Skeletal muscle tissue (tissue), 4 donors: Measurements from ENCODE around the gene KCNIP3. TPM values are rescaled to one million over a fixed set of nuclear protein-coding genes. Genes with fewer than 3 reads are reported as not detected.

Experiments
- H3K27ac ChIP-seq: one replicate; pipeline ENCODE4 v1.7.0; 2013; ENCODE audit warnings: mild to moderate bottlenecking, low read depth, low read length, inconsistent platforms
- H3K27me3 ChIP-seq, 3 donors: one replicate each; pipeline ENCODE4 v1.7.0; 2013; ENCODE audit warnings: low read length in 3 of 3; ENCODE audit not compliant: control insufficient read depth in 3 of 3, insufficient read depth in 3 of 3
- H3K36me3 ChIP-seq, 3 donors: one replicate each; pipeline ENCODE4 v1.7.0; 2013; ENCODE audit warnings: low read length in 3 of 3; ENCODE audit not compliant: control insufficient read depth in 3 of 3, insufficient read depth in 3 of 3
- H3K4me1 ChIP-seq, 3 donors: one replicate each; pipeline ENCODE4 v1.7.0; 2013; ENCODE audit warnings: low read length in 3 of 3, mild to moderate bottlenecking in 3 of 3; ENCODE audit not compliant: control insufficient read depth in 3 of 3, insufficient read depth in 3 of 3
- H3K4me3 ChIP-seq, 3 donors: one replicate each; pipeline ENCODE4 v1.7.0; 2013; ENCODE audit warnings: low read length in 3 of 3
- H3K9ac ChIP-seq, 3 donors: one replicate each; pipeline ENCODE4 v1.7.0; 2013; ENCODE audit warnings: low read length in 3 of 3, mild to moderate bottlenecking in 3 of 3, moderate library complexity in 2 of 3, low read depth in 1 of 3
- H3K9me3 ChIP-seq, 3 donors: one replicate each; pipeline ENCODE4 v1.7.0; 2013; ENCODE audit warnings: low read length in 3 of 3; ENCODE audit not compliant: control insufficient read depth in 3 of 3
- total RNA-seq: library from RNA; depleted of rRNA; stranded (reverse); fragments of >200 nt; gene quantifications from one replicate; pipeline ENCODE4 v1.2.3, GENCODE V29; 2014
- donor health status: Osteomylitis.

The KCNIP3 gene
- total RNA-seq, 1 donor from 2014 or later: 2.1 TPM

DNA sequence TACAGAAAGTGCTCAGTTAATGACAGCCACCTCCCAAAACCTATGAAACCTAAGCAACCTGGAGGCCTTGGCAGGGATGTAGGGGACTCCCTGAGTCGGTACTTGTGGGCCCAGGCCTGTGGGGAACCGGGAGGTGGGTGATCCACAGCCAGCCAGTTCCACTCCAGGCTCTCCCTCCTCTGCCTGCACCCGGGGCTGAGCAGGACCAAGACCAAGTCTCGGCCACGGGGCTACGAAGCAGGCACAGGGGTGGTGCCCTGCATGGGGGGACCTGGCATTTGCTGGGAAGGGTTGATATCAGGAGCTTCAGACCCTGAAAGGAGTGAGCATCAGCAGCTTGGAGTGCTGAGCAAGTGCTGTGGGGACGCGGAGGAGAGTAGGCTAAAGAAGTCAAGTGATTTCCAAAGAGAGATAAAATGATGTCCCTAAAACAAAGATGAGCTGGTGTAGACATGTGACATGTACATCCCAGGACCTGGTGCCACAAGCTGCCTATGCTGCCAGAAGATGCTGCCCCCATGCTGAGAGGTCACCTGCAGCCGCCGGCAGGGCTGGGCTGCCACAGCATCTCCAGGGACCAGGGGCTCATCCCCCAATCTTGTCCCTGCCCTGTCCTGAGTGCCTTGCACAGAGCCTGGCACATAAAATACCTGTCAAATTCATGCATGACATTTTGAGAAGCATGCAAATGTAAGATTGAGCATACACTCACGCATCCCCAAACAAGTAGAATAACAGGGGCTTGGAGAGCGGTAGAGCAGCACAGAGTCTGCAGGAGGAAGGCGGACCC lies 21.5 kb downstream of the KCNIP3 start:
- Histone ChIP-seq H3K9ac (no peak overlapping the region), H3K27ac (no peak overlapping the region), H3K9me3 (no peaks in the 10 kb centered on the region), H3K36me3 (no peaks in the 10 kb centered on the region), H3K4me1 (no peaks in the 10 kb centered on the region), H3K27me3 (peaks cover 8 to 19% (median 16%) of the 10 kb centered on the region in 3 donors), H3K4me3 (no peak overlapping the region)

DNA sequence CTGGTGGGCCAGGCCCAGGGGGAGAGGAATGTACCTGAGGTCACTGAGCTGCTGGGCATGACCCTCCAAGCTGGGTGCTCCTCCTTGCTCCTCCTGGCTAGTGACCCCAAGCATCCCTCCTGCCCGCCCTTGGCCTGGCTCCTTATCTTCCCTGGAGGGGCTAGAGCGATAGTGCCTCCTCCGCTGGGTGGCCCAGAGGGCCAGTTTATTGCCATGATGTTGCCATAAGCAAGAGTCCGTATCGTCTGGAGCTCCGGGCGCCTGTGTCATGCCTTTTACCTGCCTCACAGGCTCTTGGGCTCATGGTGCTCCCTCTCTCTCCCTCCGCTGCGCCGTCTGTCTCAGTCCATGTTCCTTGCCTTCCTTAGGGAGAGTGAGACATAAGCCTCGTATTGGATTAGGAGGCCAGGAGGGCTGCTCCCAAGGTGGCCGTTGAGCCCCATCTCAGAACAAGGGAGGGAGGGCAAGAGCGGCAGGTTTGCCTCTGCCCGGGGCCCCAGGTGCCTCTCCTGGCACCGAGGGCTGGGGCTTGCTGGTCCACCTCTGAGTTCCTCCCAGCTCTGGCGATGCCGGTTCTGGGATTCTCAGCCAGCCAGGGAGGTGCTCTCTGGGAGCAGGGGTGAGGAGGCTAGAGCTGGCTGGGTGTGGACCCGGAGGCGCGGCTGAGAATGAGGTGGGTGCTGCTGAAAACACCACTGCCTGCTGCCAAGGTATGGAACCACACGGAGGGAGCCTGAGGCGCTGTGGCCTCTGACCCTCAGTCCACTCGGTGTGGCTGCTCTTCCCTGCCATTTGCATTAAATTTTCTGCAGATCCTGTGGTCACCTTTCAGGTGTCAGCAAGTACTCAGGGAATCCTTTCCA lies 22.6 kb downstream of the KCNIP3 start:
- Histone ChIP-seq H3K9ac (no peak overlapping the region), H3K4me1 (no peaks in the 10 kb centered on the region), H3K27me3 (peaks cover 4 to 9% (median 6%) of the 10 kb centered on the region in 3 donors), H3K36me3 (no peaks in the 10 kb centered on the region), H3K9me3 (no peaks in the 10 kb centered on the region), H3K4me3 (no peak overlapping the region), H3K27ac (no peak overlapping the region)

DNA sequence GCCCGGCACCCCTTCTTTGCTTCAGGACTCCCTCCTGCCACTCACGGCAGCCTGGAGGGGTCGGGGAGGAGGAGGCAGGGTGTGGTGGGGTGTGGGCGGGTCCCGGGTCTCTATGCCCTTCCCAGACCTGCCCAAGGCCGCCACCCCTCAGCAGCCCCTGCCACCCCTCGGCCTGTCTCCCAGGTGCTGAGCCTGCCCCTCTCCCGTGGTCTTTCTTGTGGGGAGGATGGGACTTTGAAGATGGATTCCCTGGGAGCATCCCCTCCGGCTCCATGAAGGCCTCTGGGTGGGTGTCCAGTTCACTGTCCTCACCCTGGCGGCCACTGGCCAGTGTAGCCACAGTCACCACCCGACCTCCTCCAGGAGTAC lies 23.2 kb downstream of the KCNIP3 start:
- H3K9ac ChIP-seq: no peak overlapping the region
- no peak overlapping the region for H3K4me3 ChIP-seq
- H3K27ac ChIP-seq: no peak overlapping the region
- H3K36me3 ChIP-seq: no peaks in the 10 kb centered on the region
- no peaks in the 10 kb centered on the region for H3K4me1 ChIP-seq
- H3K27me3 ChIP-seq: peaks cover 0 to 3% (median 0%) of the 10 kb centered on the region in 3 donors
- no peaks in the 10 kb centered on the region for H3K9me3 ChIP-seq

DNA sequence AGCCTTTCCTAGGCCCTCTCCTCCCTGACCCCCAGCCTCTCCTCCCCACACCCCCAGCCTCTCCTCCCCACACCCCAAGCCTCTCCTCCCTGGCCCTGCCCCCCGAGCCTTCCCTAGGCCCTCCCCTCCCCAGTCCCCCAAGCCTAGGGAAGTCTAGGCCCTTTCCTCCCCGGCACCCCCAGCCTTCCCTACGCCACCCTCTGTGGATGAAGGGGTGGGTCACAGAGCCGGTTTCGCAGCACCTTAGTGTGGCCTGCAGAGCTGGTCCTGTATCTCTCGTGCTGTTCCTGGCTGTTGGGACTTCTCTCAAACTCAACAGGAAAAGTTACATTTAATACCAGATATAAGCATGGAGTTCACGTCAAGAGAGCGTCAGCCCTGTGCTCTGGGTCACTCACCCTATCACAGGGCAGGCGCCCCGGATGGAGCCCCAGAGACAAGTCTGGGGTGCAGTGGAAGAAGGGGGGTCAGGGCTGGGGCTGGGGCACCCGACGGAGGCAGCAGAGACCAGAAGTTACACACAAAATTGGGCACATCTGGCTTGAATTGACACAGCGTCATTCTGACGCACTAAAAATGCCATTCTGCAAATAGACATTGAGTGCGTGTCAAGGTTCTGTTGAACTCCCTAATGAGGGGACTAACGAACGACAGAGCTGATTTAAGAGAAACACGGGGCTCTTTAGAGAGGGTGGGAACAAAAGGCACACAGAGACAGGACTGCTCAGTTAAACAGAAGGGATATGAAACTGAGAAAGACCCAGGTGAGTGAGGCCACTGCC lies 24.0 kb downstream of the KCNIP3 start:
- Histone ChIP-seq H3K4me3 (no peak overlapping the region), H3K9ac (no peak overlapping the region), H3K36me3 (no peaks in the 10 kb centered on the region), H3K27me3 (peaks cover 0 to 3% (median 0%) of the 10 kb centered on the region in 3 donors), H3K9me3 (no peaks in the 10 kb centered on the region), H3K4me1 (no peaks in the 10 kb centered on the region), H3K27ac (no peak overlapping the region)

DNA sequence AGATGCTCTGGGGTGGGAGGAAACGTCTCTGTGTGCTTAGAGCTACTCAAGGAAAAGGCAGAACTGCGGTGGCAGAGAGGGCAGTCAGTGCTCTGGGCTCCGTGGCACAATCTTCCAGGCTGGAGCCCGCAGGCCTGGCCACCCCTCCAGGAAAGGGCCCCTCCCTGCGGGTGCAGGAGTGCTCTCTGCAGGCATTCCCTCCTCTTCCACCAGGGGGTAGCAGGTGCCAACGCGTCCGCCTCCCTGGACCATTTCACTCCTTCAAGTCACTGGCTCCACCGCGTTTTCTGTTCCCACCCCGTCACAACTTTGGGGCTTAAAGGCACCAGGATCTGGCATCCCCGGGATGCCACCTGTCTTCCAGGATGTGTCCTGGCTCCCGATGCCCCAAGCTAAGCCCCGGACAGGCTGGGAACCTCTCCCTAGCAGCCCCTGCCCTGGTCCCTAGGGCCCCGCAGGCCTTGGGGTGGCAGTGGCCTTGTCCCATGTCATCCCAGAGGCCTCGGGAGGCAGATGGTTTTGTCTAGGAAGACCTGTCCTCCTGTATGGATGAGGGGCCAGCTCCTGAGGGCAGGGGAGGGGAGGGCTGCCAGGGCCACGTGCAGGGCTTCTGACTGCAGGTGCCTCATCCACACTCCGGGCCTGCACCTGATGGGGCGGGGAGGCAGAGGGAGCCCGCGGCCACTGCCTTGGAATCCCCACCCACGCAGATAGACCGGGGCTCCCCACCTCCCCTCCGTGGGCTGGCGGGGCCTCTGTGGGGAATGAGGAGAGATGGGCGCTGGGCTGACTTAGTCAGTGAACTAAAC lies 26.4 kb downstream of the KCNIP3 start:
- Histone ChIP-seq H3K27ac (no peak overlapping the region), H3K4me3 (no peak overlapping the region), H3K9ac (no peak overlapping the region), H3K4me1 (no peaks in the 10 kb centered on the region), H3K27me3 (peaks cover 0 to 3% (median under 1%) of the 10 kb centered on the region in 3 donors), H3K36me3 (no peaks in the 10 kb centered on the region), H3K9me3 (no peaks in the 10 kb centered on the region)

DNA sequence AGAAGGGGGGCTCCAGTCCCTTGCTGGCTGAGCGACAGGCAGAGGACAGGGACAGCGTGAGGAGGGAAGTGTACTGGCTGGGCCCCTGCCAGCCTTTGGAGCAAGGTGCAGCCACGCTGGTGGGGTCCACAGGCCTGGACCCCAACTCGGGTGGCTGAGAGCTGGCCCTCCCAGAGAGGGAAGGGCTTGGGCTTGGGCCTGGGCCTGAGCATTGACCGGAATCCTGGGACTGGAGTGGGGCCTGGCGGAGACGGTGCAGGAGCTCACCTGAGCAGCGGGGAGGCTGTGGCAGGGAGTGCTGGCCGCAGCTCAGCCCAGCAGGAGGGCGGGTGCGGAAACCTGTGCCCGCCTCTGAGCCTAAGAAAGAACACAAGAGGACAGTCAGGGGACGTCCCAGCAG lies 27.9 kb downstream of the KCNIP3 start:
- H3K9ac ChIP-seq: no peak overlapping the region
- peaks cover 0 to 4% (median 0%) of the 10 kb centered on the region in 3 donors for H3K27me3 ChIP-seq
- H3K4me1 ChIP-seq: no peaks in the 10 kb centered on the region

DNA sequence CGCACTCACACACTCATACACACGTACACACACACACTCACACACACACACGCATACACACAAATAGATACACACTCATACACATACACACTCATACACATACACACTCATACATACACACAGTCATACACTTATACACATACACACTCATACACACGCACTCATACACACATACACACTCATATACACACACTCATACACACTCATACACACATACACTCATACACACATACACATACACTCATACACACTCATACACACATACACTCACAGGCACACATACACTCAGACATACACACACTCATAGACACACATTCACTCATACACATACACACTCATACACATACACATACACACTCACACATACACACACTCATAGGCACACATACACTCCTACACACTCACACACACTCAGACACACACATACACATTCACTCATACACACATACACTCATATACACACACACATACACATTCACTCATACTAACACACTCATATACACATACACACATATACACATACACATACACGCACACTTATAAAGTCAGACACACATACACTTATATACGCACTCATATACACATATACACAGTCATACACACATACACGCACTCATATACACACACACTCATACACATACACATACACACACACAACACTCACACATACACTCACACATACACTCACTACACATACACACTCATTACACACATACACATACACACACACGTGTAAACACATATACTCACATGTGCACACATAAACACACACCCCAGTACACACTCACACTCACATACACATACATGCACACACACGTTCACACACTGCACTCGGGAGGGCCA lies 28.7 kb downstream of the KCNIP3 start:
- Histone ChIP-seq H3K9ac (no peak overlapping the region), H3K9me3 (no peaks in the 10 kb centered on the region), H3K4me3 (no peak overlapping the region)

More for the DNA sequence above, 27.9 kb downstream of the KCNIP3 start:
- no peaks in the 10 kb centered on the region for H3K36me3 ChIP-seq
- no peaks in the 10 kb centered on the region for H3K9me3 ChIP-seq
- no peak overlapping the region for H3K4me3 ChIP-seq
- no peak overlapping the region for H3K27ac ChIP-seq

DNA sequence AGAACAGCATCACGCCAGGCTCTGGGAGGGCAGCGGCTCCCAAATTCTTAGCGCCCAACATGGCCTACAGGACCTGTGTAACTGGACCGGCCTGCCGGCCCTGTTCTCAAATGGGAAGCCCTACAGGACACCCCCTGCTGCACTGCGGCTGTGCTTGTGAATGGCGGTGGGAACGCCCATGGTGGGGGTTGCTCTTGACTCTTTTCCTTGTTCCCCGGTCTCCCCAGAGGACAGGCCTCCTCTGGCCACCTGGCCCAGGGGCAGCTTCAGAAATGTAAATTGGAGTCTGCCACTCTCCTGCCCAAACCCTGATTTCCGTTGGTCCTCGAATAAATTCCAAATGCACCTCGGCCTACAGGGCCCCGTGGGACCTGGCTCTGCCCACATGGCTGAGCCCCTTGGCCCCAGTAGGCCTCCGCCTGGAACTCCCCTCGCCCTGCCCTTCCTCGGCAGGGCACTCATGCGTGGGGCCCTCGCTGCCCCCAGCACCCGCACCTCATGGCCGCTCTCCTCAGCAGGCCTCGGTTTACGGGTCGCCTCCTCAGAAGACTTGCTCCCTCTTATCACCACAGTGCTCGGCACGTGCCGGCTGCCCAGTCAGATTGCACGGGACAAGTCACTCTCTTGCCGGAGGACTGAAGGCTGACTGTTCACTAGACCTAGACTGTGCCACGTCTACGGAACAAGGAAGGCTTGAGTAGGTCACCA lies 29.4 kb downstream of the KCNIP3 start:
- H3K36me3 ChIP-seq: no peaks in the 10 kb centered on the region
- H3K4me1 ChIP-seq: no peaks in the 10 kb centered on the region
- H3K27ac ChIP-seq: no peak overlapping the region
- H3K9ac ChIP-seq: no peak overlapping the region
- no peak overlapping the region for H3K4me3 ChIP-seq
- H3K27me3 ChIP-seq: peaks cover 0 to 4% (median 0%) of the 10 kb centered on the region in 3 donors
- no peaks in the 10 kb centered on the region for H3K9me3 ChIP-seq

More for the DNA sequence above, 28.7 kb downstream of the KCNIP3 start:
- Histone ChIP-seq H3K36me3 (no peaks in the 10 kb centered on the region), H3K27me3 (peaks cover 0 to 4% (median 0%) of the 10 kb centered on the region in 3 donors), H3K27ac (no peak overlapping the region), H3K4me1 (no peaks in the 10 kb centered on the region)
